ENCODE results near the gene SGK2.

- no peak for TF ChIP-seq CTCF (IDR thresholded peaks at IDR 0.05)
- no peak for TF ChIP-seq POLR2A (IDR thresholded peaks at IDR 0.05)
Observed at GRCh38 chr20:43528258-43528875, 30.5 kb upstream of the SGK2 start.
